ENCODE results near the gene SLC39A11.

GRCh38 chr17:72788950-72789585, 303.4 kb downstream of the SLC39A11 start:
- TF ChIP-seq EZH2 (IDR thresholded peaks at IDR 0.05) = no peak
- TF ChIP-seq CTCF (IDR thresholded peaks at IDR 0.05) = no peak
